GM18502 (cell line): ENCODE measurements around the gene TBC1D3B.
A peak's percentile ranks its signal among the peaks of the same experiment; 100 is the strongest.
"Not testable (repeated sequence)": the region's sequence is repeated elsewhere in the genome, so short reads cannot be mapped to it uniquely, and the experiment has no call there.

Source experiments
- ATAC-seq: cut with Tn5 transposase; IDR thresholded peaks from one replicate; pipeline ENCODE4 v1.9.1; 2021; ENCODE audit warnings: mild to moderate bottlenecking; ENCODE audit not compliant: unreplicated experiment, poor library complexity

Gene TBC1D3B

DNA sequence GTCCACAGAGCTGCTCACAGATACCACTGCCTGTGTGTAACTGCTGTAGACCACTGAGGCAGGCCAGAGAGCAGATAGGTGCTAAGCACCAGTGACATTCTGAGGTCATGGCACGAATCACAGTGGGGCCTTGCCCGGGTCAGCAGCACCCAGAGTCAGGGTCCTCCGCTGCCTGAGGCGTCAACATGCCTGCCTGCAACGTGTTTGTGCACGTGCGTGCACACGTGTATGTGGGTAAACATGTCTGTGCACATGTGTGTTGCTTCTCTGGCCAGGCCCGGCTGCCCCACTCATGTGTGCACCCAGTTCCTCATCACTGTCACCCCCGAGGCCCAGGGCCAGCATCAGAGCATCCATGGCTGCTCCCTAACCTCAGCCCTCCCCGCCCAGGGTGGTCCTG, at the start of gene TBC1D3B:
TBC1D3B (minus strand) TSS at position 101 of the 400 bp plus-strand sequence. CDS start 1,586 bp downstream, outside the sequence.
- not testable (repeated sequence) for ATAC-seq

DNA sequence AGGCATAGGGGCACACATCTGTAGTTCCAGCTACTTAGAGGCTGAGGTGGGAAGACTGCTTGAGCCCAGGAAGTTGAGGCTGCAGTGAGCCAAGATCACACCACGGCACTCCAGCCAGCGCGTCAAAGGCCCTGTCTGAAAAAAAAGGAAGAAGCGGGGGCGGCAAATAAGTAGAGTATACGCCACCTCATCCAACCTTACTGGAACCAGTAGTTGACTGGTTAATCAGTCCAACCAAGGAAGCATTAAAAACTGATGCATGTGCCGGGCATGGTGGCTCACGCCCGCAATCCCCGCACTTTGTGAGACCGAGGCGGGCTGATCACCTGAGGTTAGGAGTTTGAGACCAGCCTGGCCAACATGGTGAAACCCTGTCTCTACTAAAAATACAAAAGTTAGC, 46.5 kb upstream of the TBC1D3B start:
- ATAC-seq: not testable (repeated sequence)

DNA sequence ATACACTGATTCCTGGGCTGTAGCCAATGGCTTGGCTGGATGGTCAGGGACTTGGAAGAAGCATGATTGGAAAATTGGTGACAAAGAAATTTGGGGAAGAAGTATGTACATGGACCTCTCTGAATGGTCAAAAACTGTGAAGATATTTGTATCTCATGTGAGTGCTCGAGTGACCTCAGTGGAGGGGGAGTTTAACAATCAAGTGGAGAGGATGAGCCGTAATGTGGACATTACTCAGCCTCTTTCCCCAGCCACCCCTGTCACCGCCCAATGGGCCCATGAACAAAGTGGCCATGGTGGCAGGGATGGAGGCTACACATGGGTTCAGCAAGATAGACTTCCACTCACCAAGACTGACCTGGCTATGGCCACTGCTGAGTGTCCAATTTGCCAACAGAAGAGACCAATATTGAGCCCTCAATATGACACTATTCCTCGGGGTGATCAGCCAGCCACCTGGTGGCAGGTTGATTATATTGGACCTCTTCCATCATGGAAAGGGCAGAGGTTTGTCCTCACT, 45.2 kb upstream of the TBC1D3B start:
- not testable (repeated sequence) for ATAC-seq

DNA sequence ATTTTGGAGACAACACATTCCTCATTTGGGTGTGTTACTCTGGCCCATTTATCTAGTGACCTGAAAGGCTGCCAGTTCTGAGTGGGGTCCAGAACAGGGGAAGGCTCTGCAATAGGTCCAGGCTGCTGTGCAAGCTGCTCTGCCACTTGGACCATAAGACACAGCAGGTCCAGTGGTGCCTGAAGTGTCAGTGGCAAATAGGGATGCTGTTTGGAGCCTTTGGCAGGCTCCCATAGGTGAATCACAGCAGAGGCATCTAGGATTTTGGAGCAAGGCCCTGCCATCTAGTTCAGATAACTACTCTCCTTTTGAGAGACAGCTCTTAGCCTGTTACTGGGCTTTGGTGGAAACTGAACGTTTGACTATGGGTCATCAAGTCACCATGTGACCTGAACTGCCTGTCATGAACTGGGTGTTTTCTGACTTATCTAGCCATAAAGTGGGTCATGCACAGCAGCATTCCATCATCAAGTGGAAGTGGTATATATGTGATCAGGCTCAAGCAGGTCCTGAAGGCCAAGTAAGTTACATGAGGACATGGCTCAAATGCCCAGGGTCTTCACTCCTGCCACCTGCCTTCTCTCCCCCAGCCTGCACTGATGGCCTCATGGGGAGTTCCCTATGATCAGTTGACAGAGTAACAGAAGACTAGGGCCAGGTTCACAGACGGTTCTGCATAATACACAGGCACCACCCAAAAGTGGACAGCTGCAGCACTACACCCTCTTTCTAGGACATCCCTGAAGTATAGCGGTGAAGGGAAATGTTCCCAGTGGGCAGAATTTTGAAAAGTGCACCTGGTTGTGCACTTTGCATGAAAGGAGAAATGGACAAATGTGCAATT, 44.5 kb upstream of the TBC1D3B start:
- ATAC-seq: not testable (repeated sequence)

DNA sequence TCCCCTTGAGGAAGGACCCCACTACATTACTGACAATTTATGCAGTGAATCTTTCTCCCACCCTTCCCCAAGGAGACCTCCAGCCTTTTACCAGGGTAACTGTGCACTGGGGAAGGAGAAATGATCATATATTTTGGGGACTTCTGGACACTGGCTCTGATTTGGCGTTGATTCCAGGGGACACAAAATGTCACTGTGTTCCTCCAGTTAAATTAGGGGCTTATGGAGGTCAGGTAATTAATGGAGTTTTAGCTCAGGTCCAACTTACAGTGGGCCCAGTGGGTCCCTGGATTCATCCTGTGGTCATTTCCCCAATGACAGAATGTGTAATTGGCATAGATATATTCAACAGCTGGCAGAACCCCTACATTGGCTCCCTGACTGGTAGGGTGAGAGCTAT, 43.1 kb upstream of the TBC1D3B start:
- not testable (repeated sequence) for ATAC-seq

DNA sequence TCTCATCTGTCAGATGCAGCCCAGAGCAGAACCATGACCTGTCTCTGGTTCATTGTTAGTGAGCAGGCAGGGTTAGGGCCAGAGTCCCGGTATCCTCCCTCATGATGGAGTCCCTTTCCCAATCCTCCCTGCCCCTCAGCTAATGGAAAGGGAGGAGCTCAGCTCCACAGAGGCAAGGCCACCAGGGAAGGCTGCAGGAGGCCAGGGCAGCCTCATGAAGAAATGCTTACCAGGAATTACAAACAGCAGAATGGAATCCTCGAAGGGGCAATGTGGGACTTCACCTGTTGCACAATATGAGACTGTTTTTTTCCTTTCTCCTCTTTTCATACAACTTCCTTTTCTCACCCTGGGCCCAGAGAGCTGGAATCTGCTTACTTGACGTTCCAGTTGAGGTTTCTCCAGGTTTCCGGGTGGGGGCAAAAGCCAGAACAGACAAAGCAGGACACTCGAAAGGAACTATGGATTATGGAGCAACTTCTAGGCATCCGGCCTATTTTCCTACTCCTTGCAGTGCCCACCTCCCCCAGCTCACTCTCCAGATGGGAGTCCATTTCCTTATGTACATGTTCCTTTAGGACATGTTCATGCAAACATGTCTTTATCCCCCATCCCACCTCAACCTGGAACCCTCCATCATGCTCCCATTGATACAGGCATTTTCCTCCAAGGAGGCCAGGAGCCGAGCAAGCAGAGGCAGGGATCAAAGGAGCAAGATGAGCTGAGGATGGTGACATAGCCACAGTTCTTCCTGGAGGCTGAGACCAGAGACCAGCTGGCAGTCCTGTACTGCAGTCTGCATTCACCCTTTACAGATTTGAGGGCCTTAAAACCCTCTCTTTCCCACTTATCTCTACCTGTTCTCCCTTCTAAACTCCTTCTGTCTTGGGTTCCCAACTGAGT, 39.2 kb upstream of the TBC1D3B start:
- not testable (repeated sequence) for ATAC-seq

DNA sequence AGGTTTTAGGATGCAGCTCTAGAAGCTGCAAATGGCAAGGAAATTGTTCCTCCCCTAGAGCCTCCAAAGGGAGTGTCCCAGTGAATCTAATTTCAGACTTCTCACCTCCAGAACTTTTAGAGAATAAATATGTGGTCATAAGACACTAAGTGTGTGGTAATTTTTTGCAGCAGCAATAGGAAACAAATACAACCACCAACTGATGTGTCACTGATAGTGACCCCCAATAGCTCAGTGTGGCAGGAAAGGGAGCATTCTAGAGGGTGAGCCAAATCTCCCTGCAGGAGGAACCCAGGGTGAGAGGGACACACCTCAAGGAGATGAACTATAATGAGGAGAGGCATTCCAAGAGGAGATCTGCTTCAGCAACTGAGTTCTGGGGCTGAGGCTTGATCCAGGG, 38.5 kb upstream of the TBC1D3B start:
- ATAC-seq: no peak

DNA sequence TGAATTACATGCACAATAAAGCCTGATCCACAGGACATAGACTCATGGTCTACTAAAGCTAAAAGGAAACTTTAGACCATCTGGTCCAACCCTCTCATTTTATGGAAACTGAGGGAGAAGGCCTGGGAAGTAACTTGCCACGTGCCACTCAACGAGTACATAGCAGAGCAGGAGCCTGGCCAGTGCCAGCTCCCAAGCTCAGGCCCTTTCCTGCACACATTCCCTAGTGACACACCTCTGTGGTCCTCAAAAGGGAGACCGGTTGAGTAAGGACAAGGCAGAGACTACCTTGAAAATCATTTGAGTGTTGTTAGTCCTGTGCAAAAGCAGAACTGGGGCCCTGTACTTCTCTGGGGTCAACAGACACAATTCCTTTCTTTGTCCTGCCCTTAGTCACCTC, 37.3 kb upstream of the TBC1D3B start:
- no peak for ATAC-seq

DNA sequence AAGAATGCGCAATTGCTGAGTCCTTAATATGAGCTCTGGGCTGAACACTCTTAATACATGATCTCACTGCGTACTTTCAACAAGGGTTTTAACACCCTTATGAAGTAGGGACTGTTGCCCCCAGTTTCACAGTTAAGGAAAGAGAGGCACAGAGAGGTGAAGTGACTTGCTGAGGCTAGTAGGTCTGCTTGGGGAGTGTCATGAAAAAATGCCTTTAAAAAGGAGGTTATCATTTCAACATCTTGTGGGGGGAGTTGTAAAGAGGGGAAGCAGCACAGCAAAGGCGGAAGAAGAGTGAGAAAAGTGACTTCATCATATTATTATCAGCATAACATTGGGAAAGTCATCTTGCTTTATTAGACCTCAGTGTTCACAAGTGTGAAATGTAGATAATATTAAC, 36.5 kb upstream of the TBC1D3B start:
- ATAC-seq: no peak

DNA sequence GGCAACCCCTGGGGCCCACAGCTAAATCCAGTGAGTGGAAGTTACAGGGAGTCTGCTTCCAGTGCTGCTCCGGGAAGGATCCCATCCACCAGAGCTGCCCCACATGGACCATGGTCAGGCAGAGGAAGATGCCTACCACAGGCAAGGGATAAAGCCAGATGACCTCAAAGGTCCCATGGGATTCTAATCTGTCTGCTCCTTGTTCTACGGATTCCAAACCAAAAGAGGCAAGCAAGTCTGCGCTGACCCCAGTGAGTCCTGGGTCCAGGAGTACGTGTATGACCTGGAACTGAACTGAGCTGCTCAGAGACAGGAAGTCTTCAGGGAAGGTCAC, 35.8 kb upstream of the TBC1D3B start:
- no peak for ATAC-seq

DNA sequence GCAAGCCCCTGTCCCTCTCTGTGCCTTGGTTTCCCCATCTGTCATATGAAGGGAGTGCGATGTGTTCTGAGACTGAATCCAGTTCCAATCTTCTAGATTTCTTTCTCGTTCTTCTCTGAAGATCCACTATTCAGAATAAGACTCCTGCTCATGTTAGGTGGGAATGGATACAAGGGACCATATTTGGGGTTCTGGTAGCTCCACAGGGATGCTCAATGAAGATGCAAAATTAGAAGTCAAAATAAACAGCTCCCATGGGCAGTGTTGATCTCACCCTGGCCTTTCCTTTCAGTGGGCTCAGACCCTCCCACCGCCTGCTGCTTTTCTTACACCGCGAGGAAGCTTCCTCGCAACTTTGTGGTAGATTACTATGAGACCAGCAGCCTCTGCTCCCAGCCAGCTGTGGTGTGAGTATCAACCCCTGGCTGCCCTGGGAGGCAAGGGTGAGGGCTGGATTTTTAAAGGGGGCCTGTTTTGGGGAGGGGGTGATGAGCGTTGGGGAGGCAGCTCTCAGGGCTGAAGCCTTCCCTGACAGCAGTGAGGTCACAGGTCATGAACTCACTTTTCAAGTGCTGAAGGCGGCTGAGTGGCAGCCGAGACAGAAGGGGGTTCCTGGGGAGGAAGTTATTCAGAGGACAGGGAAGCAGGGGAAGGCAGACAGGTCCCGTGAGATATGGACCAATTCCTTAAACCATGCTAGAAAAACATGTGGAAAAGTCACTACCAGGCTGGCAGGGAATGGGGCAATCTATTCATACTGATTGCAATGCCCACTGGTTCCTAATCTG, 35.2 kb upstream of the TBC1D3B start:
- ATAC-seq: not testable (repeated sequence)

DNA sequence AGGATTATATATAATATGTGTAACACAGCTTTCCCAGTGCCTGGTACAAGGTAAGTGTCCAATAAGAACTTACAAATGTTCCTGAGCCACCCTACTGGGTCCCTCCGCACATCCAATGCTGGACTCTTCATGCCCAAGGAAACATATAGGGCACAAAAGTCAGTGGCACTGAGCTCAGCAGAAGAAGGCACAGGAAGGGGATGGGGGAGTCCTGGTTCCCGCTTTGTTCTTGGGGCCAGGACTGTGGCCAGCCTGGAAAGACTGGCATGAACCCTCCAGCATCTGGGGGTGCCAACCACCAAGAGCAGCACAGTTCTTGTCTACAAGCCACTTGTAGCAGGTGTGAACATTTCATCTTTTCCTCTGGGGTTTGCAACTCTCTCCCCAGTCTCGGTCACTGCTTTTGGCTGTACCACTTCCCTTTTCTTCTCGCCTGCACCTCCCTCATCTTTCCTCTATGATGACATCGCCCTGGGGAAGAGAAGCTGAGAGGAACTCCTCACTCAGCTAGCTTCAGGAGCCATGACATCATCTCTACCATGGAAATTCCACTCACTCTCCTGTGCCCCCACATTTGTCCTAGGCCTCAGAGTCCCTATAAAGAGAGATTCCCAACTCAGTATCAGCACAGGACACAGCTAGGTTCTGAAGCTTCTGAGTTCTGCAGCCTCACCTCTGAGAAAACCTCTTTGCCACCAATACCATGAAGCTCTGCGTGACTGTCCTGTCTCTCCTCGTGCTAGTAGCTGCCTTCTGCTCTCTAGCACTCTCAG, 34.2 kb upstream of the TBC1D3B start, which contains the start of gene CCL4L2:
CCL4L2 (plus strand) TSS at position 625 of the 773 bp plus-strand sequence.
- peak; percentile 68 for ATAC-seq

DNA sequence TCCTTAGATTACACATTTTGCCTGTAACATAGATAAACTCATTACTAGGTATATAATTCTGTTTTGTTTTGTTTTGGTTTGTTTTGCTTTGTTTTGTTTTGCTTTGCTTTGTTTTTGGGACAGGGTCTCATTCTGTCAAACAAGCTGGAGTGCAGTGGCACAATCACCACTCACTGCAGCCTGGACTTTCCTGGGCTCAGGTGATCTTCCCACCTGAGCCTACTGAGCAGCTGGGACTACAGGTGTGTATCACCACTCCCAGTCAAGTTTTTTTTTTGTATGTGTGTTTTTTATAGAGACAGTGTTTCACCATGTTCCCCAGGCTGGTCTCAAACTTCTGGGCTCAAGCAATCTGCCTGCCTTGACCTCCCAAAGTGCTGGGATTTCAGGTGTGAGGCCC, 33.1 kb upstream of the TBC1D3B start:
- no peak for ATAC-seq

DNA sequence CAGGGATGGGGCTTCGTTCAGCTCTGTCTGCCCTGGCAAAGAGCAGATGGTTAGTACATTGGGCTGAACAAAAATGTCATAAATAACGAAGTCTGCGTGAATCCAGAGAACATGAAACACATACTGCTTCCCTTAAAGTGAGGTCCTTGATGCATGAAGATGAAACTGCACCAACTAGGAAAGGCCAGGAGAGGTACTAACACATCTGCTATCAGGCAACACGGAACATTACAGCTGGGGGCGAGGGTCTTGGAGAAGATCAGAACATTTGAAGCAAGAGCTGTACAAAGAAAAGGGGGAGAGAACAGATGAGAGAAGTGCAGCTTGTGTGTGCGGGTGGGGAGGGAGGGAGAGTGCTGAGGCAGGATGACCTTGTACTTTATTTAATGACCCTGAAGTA, 30.9 kb upstream of the TBC1D3B start:
- ATAC-seq: not testable (repeated sequence)

DNA sequence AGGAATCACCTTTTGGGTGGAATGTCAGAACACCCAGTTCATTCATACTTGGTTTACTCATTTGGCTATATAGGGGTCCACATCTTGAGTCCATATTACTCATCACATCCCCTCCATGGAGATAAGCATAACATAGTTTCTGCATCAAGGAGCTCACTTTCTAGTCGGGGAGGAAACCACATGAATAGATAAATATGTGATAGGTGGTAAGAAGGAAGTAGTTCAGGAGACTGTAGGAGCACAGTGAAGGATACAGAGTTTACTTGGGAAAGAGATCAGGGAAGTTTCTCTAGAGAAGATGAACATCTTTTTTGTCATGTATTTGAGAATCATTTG, 30.0 kb upstream of the TBC1D3B start:
- not testable (repeated sequence) for ATAC-seq

DNA sequence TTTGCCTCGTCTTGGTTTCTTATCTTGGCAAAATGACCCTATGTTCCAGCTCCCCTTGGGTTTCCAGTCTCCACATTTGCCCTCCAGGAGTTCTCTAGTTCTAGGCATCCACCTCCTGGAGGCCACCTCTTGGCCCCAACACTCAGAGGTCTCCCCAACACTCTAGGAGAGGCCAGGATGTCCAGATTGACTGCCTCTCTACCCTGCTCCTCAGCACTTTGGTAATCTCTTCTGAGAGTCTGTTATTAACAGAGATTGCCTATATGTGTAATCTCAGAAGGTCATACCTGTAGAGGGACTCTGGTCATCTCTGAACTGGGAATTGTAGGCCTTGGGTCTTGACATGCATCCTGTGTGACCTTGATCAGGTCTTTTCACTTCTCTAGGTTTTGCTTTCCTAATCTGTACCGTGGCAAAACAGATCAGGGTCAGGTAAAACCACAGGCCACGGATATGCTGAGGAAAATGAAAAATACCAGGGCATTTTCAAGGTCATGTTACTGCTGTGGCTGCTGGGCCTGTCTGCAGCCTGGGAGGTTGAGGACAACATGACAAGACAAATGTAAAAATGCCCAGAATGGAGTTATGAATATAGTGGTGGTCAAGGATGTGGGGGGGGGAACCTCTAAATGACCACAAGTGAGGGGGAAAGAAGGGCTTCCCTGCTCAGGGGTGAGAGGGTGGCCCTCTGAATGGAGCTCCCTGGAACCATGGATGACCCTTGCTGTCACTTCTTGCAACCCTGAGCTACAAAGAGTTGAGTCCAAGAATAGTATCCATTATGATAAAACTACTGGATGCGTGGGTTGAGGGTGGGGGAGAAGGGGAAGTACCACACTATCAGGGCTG, 29.4 kb upstream of the TBC1D3B start:
- no peak for ATAC-seq

DNA sequence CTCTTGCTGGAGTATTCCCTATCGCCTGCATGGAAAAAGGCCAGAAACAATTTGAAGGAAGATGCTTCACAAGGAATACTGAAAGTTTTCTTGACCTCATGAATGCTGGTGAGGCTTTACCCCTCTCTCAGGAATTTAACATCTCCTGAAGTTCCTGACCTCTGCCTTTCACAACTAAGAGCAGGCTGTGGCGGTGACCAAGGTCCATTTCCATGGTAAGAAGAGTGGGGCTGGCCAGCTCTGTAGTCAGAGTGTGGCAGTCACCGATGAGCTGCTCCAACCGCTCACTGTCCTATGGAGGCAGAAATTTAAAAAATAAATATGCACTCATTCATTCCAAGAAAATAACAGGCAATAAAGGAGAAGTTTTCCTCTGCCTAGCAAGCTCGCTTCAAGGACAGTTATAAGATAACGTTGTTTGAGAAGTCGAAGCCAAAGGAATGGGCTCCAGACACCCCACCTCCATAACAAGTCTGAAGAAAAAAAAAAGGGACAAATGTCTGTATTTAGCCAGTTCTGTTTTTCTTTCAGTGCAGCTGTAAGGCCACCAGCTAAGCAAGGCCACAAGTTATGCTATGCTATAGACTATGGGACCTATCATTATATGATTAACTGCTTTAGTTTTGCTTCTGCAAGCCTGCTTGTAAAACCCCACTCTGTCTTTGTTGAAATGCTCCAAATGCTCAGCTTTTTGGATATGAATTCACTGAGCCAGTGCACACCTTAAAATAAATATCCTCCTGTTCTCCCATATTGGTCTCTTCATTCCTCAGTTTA, 28.5 kb upstream of the TBC1D3B start:
- no peak for ATAC-seq

DNA sequence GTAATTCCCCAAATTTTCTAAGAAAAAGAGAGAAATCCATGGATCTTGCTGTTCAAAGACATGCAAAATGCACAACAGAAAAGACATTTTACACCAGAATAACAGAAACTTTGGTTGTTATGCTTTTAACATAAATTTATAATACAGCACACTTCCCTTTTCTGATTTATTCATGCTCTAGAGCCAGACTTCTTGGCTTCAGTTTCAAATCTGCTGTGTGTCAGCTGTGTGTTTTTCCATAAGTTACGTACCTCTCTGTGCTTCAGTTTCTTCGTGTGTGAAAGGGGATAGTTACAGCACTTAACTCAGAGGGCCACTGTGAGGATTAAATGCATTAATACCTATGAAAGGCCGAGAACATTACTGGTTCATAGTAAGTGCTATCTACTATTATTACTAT, 26.9 kb upstream of the TBC1D3B start:
- no peak for ATAC-seq
